NOMO-1 (cell line): Measurements from ENCODE around the gene ABCA10.
"Not testable (repeated sequence)": the region's sequence is repeated elsewhere in the genome, so short reads cannot be mapped to it uniquely, and the experiment has no call there.

Experiments used
- DNase-seq, 2 experiments: peaks; one replicate each; lab custom pipeline; 2025; ENCODE audit not compliant: unreplicated experiment in 2 of 2; lab: John Stamatoyannopoulos, UW

ABCA10 gene

DNA sequence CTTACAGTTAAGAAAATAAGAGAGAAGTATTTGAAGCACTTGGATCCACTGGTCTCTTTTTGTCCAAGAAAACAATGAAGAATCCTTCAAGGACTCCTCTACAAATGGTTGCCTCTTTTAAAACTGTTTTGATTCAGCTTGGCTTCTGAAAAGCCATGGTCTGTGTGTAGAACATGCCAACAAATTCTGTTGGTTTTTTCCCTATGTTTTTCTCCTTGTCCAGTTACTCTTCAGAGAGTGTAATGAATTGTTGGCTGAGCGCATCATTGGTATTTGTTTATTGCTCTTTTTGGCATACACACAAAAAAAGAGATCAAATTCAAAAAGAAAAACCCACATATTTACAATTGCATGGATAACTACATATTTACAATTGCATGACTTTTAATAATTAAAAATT, at the start of gene ABCA10:
Gene ABCA10, minus strand, starts transcription at position 249 of the 400 bp plus-strand sequence. CDS start 3,466 bp downstream, outside the sequence.
- no peak for DNase-seq

DNA sequence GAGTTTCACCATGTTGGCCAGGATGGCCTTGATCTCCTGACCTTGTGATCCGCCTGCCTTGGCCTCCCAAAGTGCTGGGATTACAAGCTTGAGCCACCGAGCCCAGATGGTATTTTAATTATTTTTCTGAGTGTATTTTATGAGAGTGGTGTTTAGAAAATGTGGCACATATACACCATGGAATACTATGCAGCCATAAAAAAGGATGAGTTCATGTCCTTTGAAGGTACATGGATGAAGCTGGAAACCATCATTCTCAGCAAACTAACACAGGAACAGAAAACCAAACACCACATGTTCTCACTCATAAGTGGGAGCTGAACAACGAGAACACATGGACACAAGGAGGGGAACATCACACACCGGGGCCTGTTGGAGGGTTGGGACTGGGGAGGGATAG, 47.7 kb upstream of the ABCA10 start:
- not testable (repeated sequence) for DNase-seq

GRCh38 chr17:69275751-69276150, 47.1 kb upstream of the ABCA10 start:
- DNase-seq: no peak

- no peak for DNase-seq
These were observed 42.4 kb upstream of the ABCA10 start for GRCh38 chr17:69271023-69271422.

- peak in 1 of 2 experiments; percentile 24 for DNase-seq
These were observed 40.7 kb upstream of the ABCA10 start for GRCh38 chr17:69269131-69269998.

- DNase-seq: no peak
These were observed 40.0 kb upstream of the ABCA10 start for GRCh38 chr17:69268543-69269014.

- DNase-seq: no peak
These were observed 38.6 kb upstream of the ABCA10 start for GRCh38 chr17:69267219-69267618.

DNA sequence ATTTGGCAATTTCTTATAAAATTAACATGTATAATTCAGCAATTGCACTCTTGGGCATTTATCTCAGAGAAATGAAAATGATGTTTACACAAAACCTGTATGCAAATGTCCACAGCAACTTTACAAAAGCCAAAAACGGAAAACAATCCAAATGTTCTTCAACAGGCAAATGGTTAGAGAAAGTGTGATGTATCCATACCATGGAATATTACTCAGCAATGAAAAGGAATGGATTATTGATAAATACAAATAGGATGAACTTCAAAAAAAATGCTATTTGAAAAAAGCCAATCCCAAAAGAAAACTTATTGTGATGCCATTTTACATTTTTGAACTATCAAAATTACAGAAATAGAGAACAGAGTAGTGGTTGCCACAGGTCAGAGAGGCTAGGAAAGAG, 37.2 kb upstream of the ABCA10 start:
- DNase-seq: no peak

DNA sequence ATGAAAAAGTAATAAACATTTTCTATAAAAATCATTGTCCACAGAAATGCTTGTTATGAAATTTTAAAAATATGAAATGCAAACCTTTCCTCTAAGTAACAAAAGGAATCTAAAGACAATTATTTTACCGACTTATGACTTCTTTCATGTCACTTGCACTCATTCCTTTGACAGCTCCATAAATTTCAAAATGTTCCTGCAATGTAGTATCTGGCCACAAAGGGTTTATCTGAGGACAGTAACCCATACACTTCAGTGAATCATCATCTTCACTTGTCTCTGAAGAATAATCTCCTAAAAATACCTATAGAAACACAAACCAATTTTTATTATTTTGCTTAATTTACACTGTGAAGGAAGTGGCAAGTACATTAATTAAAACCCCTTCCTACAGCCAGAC, 25.6 kb upstream of the ABCA10 start:
- DNase-seq: no peak

GRCh38 chr17:69250641-69251040, 22.0 kb upstream of the ABCA10 start:
- no peak for DNase-seq

DNA sequence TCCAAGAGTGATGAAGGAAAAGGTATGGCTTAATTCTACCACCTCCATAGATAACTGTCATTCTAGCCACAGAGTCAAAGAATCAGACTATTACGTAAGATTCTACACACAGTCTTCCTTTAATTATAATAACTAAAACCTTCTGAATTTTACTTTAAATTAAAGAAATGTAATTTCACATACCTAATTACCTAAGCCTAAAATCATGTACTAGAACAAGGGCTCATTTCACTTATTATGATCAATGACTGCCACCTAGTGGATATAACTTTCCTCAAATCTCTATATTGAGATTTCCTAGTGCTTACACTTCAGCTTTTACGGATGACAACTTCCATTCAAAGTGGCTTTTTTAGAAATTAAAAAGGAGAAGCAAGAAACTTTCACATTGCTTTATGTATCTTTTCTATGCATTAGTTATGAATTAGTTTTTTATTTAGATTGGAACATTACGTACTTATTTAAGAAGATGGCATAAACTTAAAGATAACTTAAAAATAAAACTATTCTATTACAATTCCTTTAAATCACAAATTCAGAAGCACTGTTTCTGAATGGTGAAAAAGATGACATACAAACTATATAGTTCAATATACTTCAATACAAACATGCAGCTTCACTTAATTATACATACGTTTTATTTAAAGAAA, 18.2 kb upstream of the ABCA10 start:
- peak; percentile 11 to 67 for DNase-seq

GRCh38 chr17:69246202-69246601, 17.6 kb upstream of the ABCA10 start:
- no peak for DNase-seq

DNA sequence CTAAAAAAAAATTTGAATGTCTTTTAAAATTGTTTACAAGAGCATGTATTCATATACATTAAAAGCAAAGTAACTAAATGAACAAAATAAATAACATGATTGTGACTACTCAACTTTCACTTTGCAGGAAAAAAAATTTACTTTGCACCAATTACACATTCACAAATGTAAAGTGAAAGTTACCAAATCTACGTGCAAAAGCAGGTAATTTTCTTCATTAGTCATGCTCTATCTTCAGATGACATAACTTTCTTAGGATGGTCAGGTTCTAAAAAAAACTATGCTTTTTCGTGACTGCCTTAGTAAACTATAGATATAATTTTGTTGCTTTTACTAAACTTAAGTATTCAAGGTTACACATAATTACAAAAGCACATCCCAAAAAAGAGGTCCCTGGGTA, 17.0 kb upstream of the ABCA10 start:
- DNase-seq: no peak

GRCh38 chr17:69239611-69240600, 11.3 kb upstream of the ABCA10 start:
- no peak for DNase-seq

DNA sequence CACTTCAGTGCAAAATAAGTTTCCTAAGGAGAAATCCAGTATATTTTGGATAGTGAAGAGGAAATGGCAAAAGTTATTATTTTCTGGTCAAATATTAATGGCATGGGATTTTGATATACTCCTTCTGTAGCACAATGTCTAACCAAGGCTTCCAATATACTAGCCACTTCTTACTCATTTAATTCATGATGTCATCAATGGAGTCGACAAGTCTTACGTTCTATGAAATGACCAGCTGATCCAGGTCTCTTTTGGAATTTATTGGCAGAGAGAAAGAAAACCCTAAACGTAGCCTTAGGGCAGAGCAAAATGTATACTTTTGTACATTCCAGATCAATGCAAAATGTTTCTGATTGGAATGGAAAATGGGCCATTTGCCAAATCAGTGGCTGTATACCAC, 8.3 kb upstream of the ABCA10 start:
- DNase-seq: no peak

- no peak for DNase-seq
These were observed 7.8 kb upstream of the ABCA10 start for GRCh38 chr17:69236464-69236863.

DNA sequence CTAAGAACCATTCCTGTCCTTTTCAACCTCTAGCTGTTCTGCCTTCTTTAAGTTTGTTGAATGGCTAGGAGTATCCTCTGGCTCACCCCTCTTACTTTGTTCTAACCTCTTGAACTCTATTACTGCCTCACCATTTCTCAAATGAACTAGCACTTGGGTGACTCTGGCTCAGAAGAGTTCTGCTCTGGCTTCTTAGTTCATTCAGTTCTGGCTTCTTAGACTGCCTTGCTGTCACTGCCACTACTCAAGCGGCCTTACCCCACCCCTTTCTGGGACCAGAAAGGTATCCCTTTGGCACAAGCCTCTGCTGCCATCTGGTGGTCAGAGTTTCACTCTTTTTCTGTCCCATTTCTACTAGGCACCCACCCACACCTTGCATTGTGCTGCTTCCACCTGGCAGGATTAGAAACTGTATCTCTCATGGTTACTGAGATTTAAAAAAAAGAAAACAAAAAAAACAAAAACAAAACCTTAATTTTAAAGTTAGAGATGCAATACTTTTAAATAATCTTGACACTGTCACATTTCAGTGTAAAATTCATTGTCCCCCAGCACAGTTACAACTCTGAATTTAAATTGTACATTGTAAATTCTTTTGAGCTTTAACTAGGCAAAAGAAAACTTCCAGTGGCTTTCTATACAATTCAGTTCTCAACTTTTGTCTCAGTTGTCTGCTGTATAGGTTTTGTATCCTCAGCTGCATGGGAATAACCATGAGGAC, 6.9 kb upstream of the ABCA10 start:
- peak; percentile 85 to 87 for DNase-seq

DNA sequence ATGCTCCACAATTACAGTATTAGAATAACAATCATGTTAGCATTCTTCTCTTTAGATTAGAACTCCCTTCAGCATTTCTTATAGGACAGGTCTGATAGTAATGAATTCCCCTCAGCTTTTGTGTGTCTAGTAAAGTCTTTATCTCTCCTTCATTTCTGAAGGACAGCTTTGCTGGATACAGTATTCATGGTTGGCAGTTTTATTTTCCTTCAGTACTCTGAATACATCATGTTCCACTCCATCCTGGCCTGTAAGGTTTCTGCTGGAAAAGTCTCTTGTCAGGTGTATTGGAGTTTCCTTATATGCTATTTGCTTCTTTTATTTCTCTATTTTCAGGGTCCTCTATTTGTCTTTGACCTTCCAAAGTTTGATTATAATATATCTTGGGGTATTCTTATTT, 4.0 kb upstream of the ABCA10 start:
- DNase-seq: no peak

DNA sequence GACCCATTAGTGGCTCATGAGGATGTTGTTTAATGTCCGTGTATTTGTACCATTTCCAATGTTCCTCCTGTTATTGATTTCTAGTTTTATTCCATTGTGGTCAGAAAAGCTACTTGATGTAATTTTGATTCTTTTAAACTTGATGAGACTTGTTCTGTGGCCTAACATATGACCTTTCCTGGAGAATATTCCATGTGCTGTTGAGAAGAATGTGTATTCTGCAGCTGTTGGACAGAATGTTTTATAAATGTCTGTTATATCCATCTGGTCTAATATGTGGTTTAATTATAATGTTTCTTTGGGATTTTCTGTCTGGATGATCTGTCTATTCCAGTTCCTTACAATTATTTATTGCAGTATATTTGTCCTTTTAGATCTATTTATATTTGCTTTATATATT, 2.9 kb upstream of the ABCA10 start:
- DNase-seq: no peak

- DNase-seq: no peak
These were observed 2.3 kb upstream of the ABCA10 start for GRCh38 chr17:69230939-69231338.
